NCI-H748 treated with DMSO at 0.1 percent for 48 hours (cell line): ENCODE results near the gene CENPX.

Experiments
- DNase-seq: peaks from one replicate; lab custom pipeline; 2025; lab: John Stamatoyannopoulos, UW

Gene CENPX

GRCh38 chr17:81980707-81981343 lies 41.9 kb downstream of the CENPX start:
- DNase-seq: no peak

GRCh38 chr17:81980122-81980521 lies 42.6 kb downstream of the CENPX start:
- DNase-seq: no peak

GRCh38 chr17:81978524-81979298 lies 44.0 kb downstream of the CENPX start:
- no peak for DNase-seq

GRCh38 chr17:81977211-81977808 lies 45.4 kb downstream of the CENPX start, which contains the start of gene ASPSCR1:
TSS of gene ASPSCR1 (plus strand) at chr17:81977629. CDS start at chr17:81977647, 18 bp downstream.
- DNase-seq: peak; percentile 77

- peak; percentile 42 for DNase-seq
Measured at GRCh38 chr17:81976332-81977210, 46.1 kb downstream of the CENPX start.

- no peak for DNase-seq
Measured at GRCh38 chr17:81973432-81973831, 49.2 kb downstream of the CENPX start.

GRCh38 chr17:81968850-81969812 lies 53.5 kb downstream of the CENPX start:
- no peak for DNase-seq
